22Rv1 (cell line): ENCODE measurements around the gene DMD.

ENCODE experiments used
- H3K27ac ChIP-seq: fragments of 450-650 bp; 2 replicates; pipeline ENCODE4 v1.5.1; 2017
- CTCF ChIP-seq: fragments of 450-650 bp; IDR thresholded peaks from 2 replicates; pipeline ENCODE4 v1.5.1; 2017; ENCODE audit warnings: mild to moderate bottlenecking
- ZFX ChIP-seq: fragments of 450-650 bp; IDR thresholded peaks from 2 replicates; pipeline ENCODE4 v1.6.1; 2017; ENCODE audit warnings: antibody characterized with exemption, borderline replicate concordance

DMD gene

GRCh38 chrX:31860686-31861085, 1350.7 kb downstream of the DMD start:
- 0 out of 2 replicates have a peak overlapping the region, but pooled peaks have one; percentile 2 for H3K27ac ChIP-seq
- TF ChIP-seq CTCF, result no peak
- TF ChIP-seq ZFX, result no peak

- TF ChIP-seq ZFX (no peak), CTCF (no peak)
Measured at GRCh38 chrX:31858915-31859314, 1352.4 kb downstream of the DMD start.

GRCh38 chrX:31854716-31855115, 1356.6 kb downstream of the DMD start:
- TF ChIP-seq CTCF (no peak), ZFX (no peak)
- H3K27ac ChIP-seq, result no peak overlapping the region

More at GRCh38 chrX:31858915-31859314, 1352.4 kb downstream of the DMD start:
- no peak overlapping the region for H3K27ac ChIP-seq

- no peak for TF ChIP-seq ZFX
- TF ChIP-seq CTCF, result no peak
Measured at GRCh38 chrX:31851761-31852160, 1359.6 kb downstream of the DMD start.

GRCh38 chrX:31847773-31848172, 1363.6 kb downstream of the DMD start:
- H3K27ac ChIP-seq, result no peak overlapping the region
- TF ChIP-seq ZFX (no peak), CTCF (no peak)

More at GRCh38 chrX:31851761-31852160, 1359.6 kb downstream of the DMD start:
- no peak overlapping the region for H3K27ac ChIP-seq

GRCh38 chrX:31845003-31845402, 1366.3 kb downstream of the DMD start:
- TF ChIP-seq CTCF, result no peak
- TF ChIP-seq ZFX, result no peak

GRCh38 chrX:31838617-31839016, 1372.7 kb downstream of the DMD start:
- no peak for TF ChIP-seq ZFX
- TF ChIP-seq CTCF, result no peak
- H3K27ac ChIP-seq, result no peak overlapping the region

More at GRCh38 chrX:31845003-31845402, 1366.3 kb downstream of the DMD start:
- no peak overlapping the region for H3K27ac ChIP-seq
